Nephron (organoid): ENCODE results near the gene RIBC2.

Experiments
- H3K27ac Mint-ChIP-seq, 3 experiments: 2 replicates each; pipeline ENCODE4 v1.8.0; 2020; ENCODE audit warnings: mixed read lengths in 3 of 3, mild to moderate bottlenecking in 2 of 3, moderate library complexity in 1 of 3
- H3K27me3 Mint-ChIP-seq: 2 replicates; pipeline ENCODE4 v1.8.0; 2021; ENCODE audit warnings: low read depth, mild to moderate bottlenecking, moderate library complexity, mixed read lengths
- H3K36me3 Mint-ChIP-seq: 2 replicates; pipeline ENCODE4 v1.8.0; 2020; ENCODE audit warnings: low read depth, mixed read lengths
- H3K4me1 Mint-ChIP-seq: 2 replicates; pipeline ENCODE4 v1.8.0; 2020; ENCODE audit warnings: mixed read lengths
- H3K4me3 Mint-ChIP-seq, 3 experiments: 2 replicates each; pipeline ENCODE4 v1.8.0; 2020; ENCODE audit warnings: mild to moderate bottlenecking in 3 of 3, mixed read lengths in 3 of 3, moderate library complexity in 2 of 3
- H3K9me3 Mint-ChIP-seq: 2 replicates; pipeline ENCODE4 v1.8.0; 2020; ENCODE audit warnings: mixed read lengths
- CTCF ChIP-seq, 3 experiments: fragments of 200-600 bp; sonication (generic); IDR thresholded peaks; one replicate each; pipeline ENCODE4 v1.5.0; 2021; ENCODE audit warnings: antibody characterized with exemption in 3 of 3; ENCODE audit not compliant: unreplicated experiment in 3 of 3

The RIBC2 gene

GRCh38 chr22:45421349-45422055 is 8.0 kb downstream of the RIBC2 start:
- no peak overlapping the region for H3K4me3 Mint-ChIP-seq
- H3K27me3 Mint-ChIP-seq: no peaks in the 10 kb centered on the region

GRCh38 chr22:45422237-45422983 is 8.9 kb downstream of the RIBC2 start:
- no peak overlapping the region for H3K4me3 Mint-ChIP-seq
- no peak for TF ChIP-seq CTCF (IDR thresholded peaks at IDR 0.05; ENCODE audit: unreplicated experiment in 3 of 3)
- H3K4me1 Mint-ChIP-seq: no peaks in the 10 kb centered on the region
- peaks cover 17% of the 10 kb centered on the region for H3K9me3 Mint-ChIP-seq
- H3K27ac Mint-ChIP-seq: no peak overlapping the region
- H3K36me3 Mint-ChIP-seq: peaks cover 16% of the 10 kb centered on the region
- no peaks in the 10 kb centered on the region for H3K27me3 Mint-ChIP-seq

More at GRCh38 chr22:45421349-45422055, 8.0 kb downstream of the RIBC2 start:
- H3K36me3 Mint-ChIP-seq: peaks cover 16% of the 10 kb centered on the region
- H3K4me1 Mint-ChIP-seq: no peaks in the 10 kb centered on the region
- TF ChIP-seq CTCF (IDR thresholded peaks at IDR 0.05; ENCODE audit: unreplicated experiment in 3 of 3): no peak
- H3K27ac Mint-ChIP-seq: no peak overlapping the region
- H3K9me3 Mint-ChIP-seq: peaks cover 17% of the 10 kb centered on the region

- H3K27ac Mint-ChIP-seq: no peak overlapping the region
- H3K4me1 Mint-ChIP-seq: no peaks in the 10 kb centered on the region
- peaks cover 13% of the 10 kb centered on the region for H3K36me3 Mint-ChIP-seq
- H3K4me3 Mint-ChIP-seq: no peak overlapping the region
- no peak for TF ChIP-seq CTCF (IDR thresholded peaks at IDR 0.05; ENCODE audit: unreplicated experiment in 3 of 3)
- H3K27me3 Mint-ChIP-seq: peaks cover 6% of the 10 kb centered on the region
- peaks cover 17% of the 10 kb centered on the region for H3K9me3 Mint-ChIP-seq
These were observed 10.0 kb downstream of the RIBC2 start for GRCh38 chr22:45423524-45423923.

- H3K27ac Mint-ChIP-seq: no peak overlapping the region
- peaks cover 10% of the 10 kb centered on the region for H3K27me3 Mint-ChIP-seq
- TF ChIP-seq CTCF (IDR thresholded peaks at IDR 0.05; ENCODE audit: unreplicated experiment in 3 of 3): no peak
- peaks cover 13% of the 10 kb centered on the region for H3K9me3 Mint-ChIP-seq
- no peak overlapping the region for H3K4me3 Mint-ChIP-seq
- H3K4me1 Mint-ChIP-seq: no peaks in the 10 kb centered on the region
- peaks cover 6% of the 10 kb centered on the region for H3K36me3 Mint-ChIP-seq
These were observed 10.8 kb downstream of the RIBC2 start for GRCh38 chr22:45424241-45424731.

GRCh38 chr22:45425101-45425500 is 11.6 kb downstream of the RIBC2 start:
- Mint-ChIP-seq H3K36me3 (peaks cover 4% of the 10 kb centered on the region), H3K27me3 (peaks cover 10% of the 10 kb centered on the region), H3K4me1 (no peaks in the 10 kb centered on the region), H3K4me3 (no peak overlapping the region), H3K9me3 (peaks cover 11% of the 10 kb centered on the region), H3K27ac (no peak overlapping the region)
- no peak for TF ChIP-seq CTCF (IDR thresholded peaks at IDR 0.05; ENCODE audit: unreplicated experiment in 3 of 3)
